Tibial nerve (tissue), 4 donors: Measurements from ENCODE around the gene GGCT.

Experiments used
- CTCF ChIP-seq, 5 experiments: fragments of 200-600 bp in 3 of 5; fragments of 450-650 bp in 2 of 5; sonication (generic) in 3 of 5; IDR thresholded peaks; one replicate each; pipeline ENCODE4 v1.5.1; 2016 to 2019; ENCODE audit warnings: antibody characterized with exemption in 5 of 5, mild to moderate bottlenecking in 3 of 5, moderate library complexity in 2 of 5
- EP300 ChIP-seq, 2 donors: sonication (generic); formaldehyde crosslinking; IDR thresholded peaks; one replicate each; pipeline ENCODE4 v1.6.1; 2017; ENCODE audit warnings: antibody characterized with exemption in 2 of 2, mild to moderate bottlenecking in 1 of 2

DNA sequence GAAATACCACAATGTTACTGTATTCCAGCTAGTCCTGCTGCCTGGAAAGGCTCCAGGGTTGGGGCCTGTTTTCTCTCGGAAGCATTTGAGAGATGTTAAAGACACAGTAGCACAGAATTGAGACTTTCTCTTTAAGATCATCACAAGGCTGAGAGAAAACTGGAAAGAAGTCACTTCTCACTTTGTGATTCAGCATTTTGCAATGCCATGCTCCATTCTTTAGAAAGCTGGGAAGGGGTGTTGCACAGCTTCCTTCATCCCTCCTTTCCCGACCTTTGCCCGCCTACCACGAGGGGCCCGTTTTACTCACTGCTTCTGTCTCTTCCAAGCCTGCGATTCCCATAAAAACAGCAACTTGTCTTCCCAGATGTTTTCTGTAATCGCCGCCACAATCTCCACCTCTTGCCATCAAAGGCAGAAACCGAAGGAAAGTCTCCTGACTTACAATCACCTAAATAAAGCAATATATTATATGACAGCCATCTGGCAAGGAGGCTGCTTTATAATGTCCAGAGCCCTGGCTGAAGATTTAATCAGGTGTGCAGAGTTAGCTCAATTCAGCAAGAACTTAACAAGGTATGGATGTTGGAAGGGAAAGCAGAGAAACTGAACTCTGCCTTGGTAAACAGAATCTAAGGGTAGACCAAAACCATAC lies 44.9 kb downstream of the GGCT start:
- TF ChIP-seq EP300 (IDR thresholded peaks at IDR 0.05) (peak in 1 of 2 donors; percentile 67), CTCF (IDR thresholded peaks at IDR 0.05) (no peak)
